Activated T-helper 1 cell treated with anti-CD3 and anti-CD28 coated beads, Interleukin-12 subunit alpha, Interleukin-12 subunit beta, Interleukin-2, Interleukin-4 antibody, amounts not matched to agents 30 ng/mL and 10 ng/mL and 1 ng/mL, durations not matched to agents 14 hours and 24 hours and 36 hours (primary cell): ENCODE data around the gene WSB2. TPM values are rescaled to one million over a fixed set of nuclear protein-coding genes. Genes with fewer than 3 reads are reported as not detected.

ENCODE experiments used
- DNase-seq: peaks from one replicate; pipeline ENCODE4 v3.0.0; 2021; ENCODE audit warnings: low spot score
- H3K27ac Mint-ChIP-seq: one replicate; pipeline ENCODE4 v1.8.0; 2021; ENCODE audit warnings: mild to moderate bottlenecking, mixed read lengths
- H3K27me3 Mint-ChIP-seq: one replicate; pipeline ENCODE4 v1.8.0; 2022; ENCODE audit warnings: mild to moderate bottlenecking, moderate library complexity, mixed read lengths; ENCODE audit not compliant: insufficient read depth
- H3K36me3 Mint-ChIP-seq: one replicate; pipeline ENCODE4 v1.8.0; 2021; ENCODE audit warnings: low read depth, mixed read lengths
- H3K4me1 Mint-ChIP-seq: one replicate; pipeline ENCODE4 v1.8.0; 2021; ENCODE audit warnings: low read depth, mixed read lengths
- H3K4me3 Mint-ChIP-seq: one replicate; pipeline ENCODE4 v1.8.0; 2021; ENCODE audit warnings: mild to moderate bottlenecking, moderate library complexity, mixed read lengths
- H3K9me3 Mint-ChIP-seq: one replicate; pipeline ENCODE4 v1.8.0; 2021; ENCODE audit warnings: mixed read lengths
- intact Hi-C: fragments of 100-400 bp; cut with micrococcal nuclease; formaldehyde crosslinking; loops from one replicate; pipeline ENCODE4 v1.15.1; 2024
- total RNA-seq: library from RNA; stranded (reverse); gene quantifications from 2 replicates; pipeline ENCODE4 v1.2.3, GENCODE V29; 2022

The WSB2 gene
- total RNA-seq, 1 donor from 2014 or later = 127 TPM

GRCh38 chr12:117994551-117995438, 66.2 kb downstream of the WSB2 start:
- Mint-ChIP-seq H3K36me3 (no peaks in the 10 kb centered on the region), H3K27ac (no peak overlapping the region), H3K27me3 (no peaks in the 10 kb centered on the region), H3K4me3 (no peak overlapping the region), H3K9me3 (peaks cover 7% of the 10 kb centered on the region), H3K4me1 (peaks cover 4% of the 10 kb centered on the region)
- intact Hi-C loops = no loop called here
- DNase-seq = no peak

GRCh38 chr12:117986705-117987469, 74.1 kb downstream of the WSB2 start:
- H3K4me3 Mint-ChIP-seq = no peak overlapping the region

GRCh38 chr12:117985182-117985581, 75.8 kb downstream of the WSB2 start:
- Mint-ChIP-seq H3K9me3 (peaks cover 4% of the 10 kb centered on the region), H3K4me3 (no peak overlapping the region), H3K27ac (no peak overlapping the region), H3K27me3 (peaks cover 2% of the 10 kb centered on the region), H3K4me1 (no peaks in the 10 kb centered on the region), H3K36me3 (no peaks in the 10 kb centered on the region)
- intact Hi-C loops = no loop called here
- DNase-seq = no peak

More at GRCh38 chr12:117986705-117987469, 74.1 kb downstream of the WSB2 start:
- no peak for DNase-seq
- Mint-ChIP-seq H3K27ac (no peak overlapping the region), H3K9me3 (peaks cover 4% of the 10 kb centered on the region), H3K4me1 (no peaks in the 10 kb centered on the region), H3K36me3 (no peaks in the 10 kb centered on the region), H3K27me3 (peaks cover 2% of the 10 kb centered on the region)
- intact Hi-C loops = no loop called here

Other genes starting within 250 kb of the WSB2 start
- gene KSR2, start 92.2 kb downstream of the WSB2 start, total RNA-seq = 0.02 and 0.08 TPM in 2 replicates
- gene RFC5, start 44.5 kb downstream of the WSB2 start, total RNA-seq = 73.8 and 87.0 TPM in 2 replicates
- 15.1 and 16.0 TPM in 2 replicates for gene VSIG10, start 42.8 kb upstream of the WSB2 start, total RNA-seq
- 200 and 205 TPM in 2 replicates for gene PEBP1, start 74.9 kb upstream of the WSB2 start, total RNA-seq